MM.1S (cell line): Measurements from ENCODE around the gene SLC12A7.

Experiments
- CTCF ChIP-seq: fragments of 300-600 bp; sonication (generic); IDR thresholded peaks from 2 replicates; pipeline ENCODE4 v1.5.1; 2016; ENCODE audit warnings: antibody characterized with exemption, low read length, mixed read lengths
- EZH2phosphoT487 ChIP-seq: fragments of 300-600 bp; sonication (generic); IDR thresholded peaks from 2 replicates; pipeline ENCODE4 v1.6.1; 2018; ENCODE audit warnings: antibody characterized with exemption, low read length

- TF ChIP-seq EZH2phosphoT487 (no peak), CTCF (no peak)
Measured at GRCh38 chr5:1028481-1029281, 83.2 kb downstream of the SLC12A7 start.
